ENCODE measurements around the gene FBLN5.

FBLN5 gene

GRCh38 chr14:91931478-91932088 lies 15.9 kb downstream of the FBLN5 start:
- Mint-ChIP-seq H3K4me3 (no peak overlapping the region), H3K9me3 (no peaks in the 10 kb centered on the region), H3K27ac (no peak overlapping the region), H3K27me3 (peaks cover 4% of the 10 kb centered on the region), H3K36me3 (no peaks in the 10 kb centered on the region), H3K4me1 (no peaks in the 10 kb centered on the region)
- ATAC-seq (ENCODE audit: low read depth) (no peak), DNase-seq (ENCODE audit: low spot score in 2 of 2) (no peak)

GRCh38 chr14:91929700-91930099 lies 17.8 kb downstream of the FBLN5 start:
- ATAC-seq (ENCODE audit: low read depth) (no peak), DNase-seq (ENCODE audit: low spot score in 2 of 2) (no peak)
- H3K36me3 Mint-ChIP-seq: no peaks in the 10 kb centered on the region
- no peaks in the 10 kb centered on the region for H3K4me1 Mint-ChIP-seq
- peaks cover 4% of the 10 kb centered on the region for H3K27me3 Mint-ChIP-seq
- no peak overlapping the region for H3K4me3 Mint-ChIP-seq
- no peaks in the 10 kb centered on the region for H3K9me3 Mint-ChIP-seq
- H3K27ac Mint-ChIP-seq: no peak overlapping the region

GRCh38 chr14:91927800-91928199 lies 19.7 kb downstream of the FBLN5 start:
- Mint-ChIP-seq H3K9me3 (no peaks in the 10 kb centered on the region), H3K27ac (no peak overlapping the region), H3K36me3 (no peaks in the 10 kb centered on the region), H3K4me1 (no peaks in the 10 kb centered on the region), H3K27me3 (no peaks in the 10 kb centered on the region), H3K4me3 (no peak overlapping the region)
- DNase-seq (ENCODE audit: low spot score in 2 of 2): no peak
- ATAC-seq (ENCODE audit: low read depth): no peak

GRCh38 chr14:91927191-91927590 lies 20.3 kb downstream of the FBLN5 start:
- Mint-ChIP-seq H3K4me1 (no peaks in the 10 kb centered on the region), H3K4me3 (no peak overlapping the region), H3K27ac (no peak overlapping the region), H3K27me3 (no peaks in the 10 kb centered on the region), H3K9me3 (no peaks in the 10 kb centered on the region), H3K36me3 (no peaks in the 10 kb centered on the region)
- DNase-seq (ENCODE audit: low spot score in 2 of 2): no peak
- no peak for ATAC-seq (ENCODE audit: low read depth)

GRCh38 chr14:91926131-91926890 lies 21.2 kb downstream of the FBLN5 start:
- no peaks in the 10 kb centered on the region for H3K9me3 Mint-ChIP-seq
- no peak overlapping the region for H3K27ac Mint-ChIP-seq
- H3K4me3 Mint-ChIP-seq: no peak overlapping the region
- no peaks in the 10 kb centered on the region for H3K36me3 Mint-ChIP-seq
- no peaks in the 10 kb centered on the region for H3K27me3 Mint-ChIP-seq
- no peak for ATAC-seq (ENCODE audit: low read depth)
- DNase-seq (ENCODE audit: low spot score in 2 of 2): no peak
- H3K4me1 Mint-ChIP-seq: no peaks in the 10 kb centered on the region

GRCh38 chr14:91925727-91926121 lies 21.8 kb downstream of the FBLN5 start:
- no peaks in the 10 kb centered on the region for H3K9me3 Mint-ChIP-seq
- H3K36me3 Mint-ChIP-seq: no peaks in the 10 kb centered on the region
- H3K4me1 Mint-ChIP-seq: no peaks in the 10 kb centered on the region
- H3K4me3 Mint-ChIP-seq: no peak overlapping the region
- ATAC-seq (ENCODE audit: low read depth) (no peak), DNase-seq (ENCODE audit: low spot score in 2 of 2) (no peak)
- no peak overlapping the region for H3K27ac Mint-ChIP-seq
- no peaks in the 10 kb centered on the region for H3K27me3 Mint-ChIP-seq

GRCh38 chr14:91925001-91925726 lies 22.3 kb downstream of the FBLN5 start:
- Mint-ChIP-seq H3K9me3 (no peaks in the 10 kb centered on the region), H3K36me3 (no peaks in the 10 kb centered on the region), H3K4me1 (no peaks in the 10 kb centered on the region), H3K27ac (no peak overlapping the region), H3K4me3 (no peak overlapping the region), H3K27me3 (no peaks in the 10 kb centered on the region)
- DNase-seq (ENCODE audit: low spot score in 2 of 2) (no peak), ATAC-seq (ENCODE audit: low read depth) (no peak)

- peaks cover 1% of the 10 kb centered on the region for H3K9me3 Mint-ChIP-seq
- DNase-seq (ENCODE audit: low spot score in 2 of 2) (no peak), ATAC-seq (ENCODE audit: low read depth) (no peak)
- peaks cover 1% of the 10 kb centered on the region for H3K36me3 Mint-ChIP-seq
- H3K4me1 Mint-ChIP-seq: peaks cover 2% of the 10 kb centered on the region
- H3K27me3 Mint-ChIP-seq: no peaks in the 10 kb centered on the region
- no peak overlapping the region for H3K27ac Mint-ChIP-seq
- no peak overlapping the region for H3K4me3 Mint-ChIP-seq
Observed at GRCh38 chr14:91920526-91920925, 27.0 kb downstream of the FBLN5 start.

GRCh38 chr14:91919814-91920213 lies 27.7 kb downstream of the FBLN5 start:
- no peak for ATAC-seq (ENCODE audit: low read depth)
- no peak for DNase-seq (ENCODE audit: low spot score in 2 of 2)
- no peak overlapping the region for H3K27ac Mint-ChIP-seq
- H3K9me3 Mint-ChIP-seq: peaks cover 1% of the 10 kb centered on the region
- peaks cover 1% of the 10 kb centered on the region for H3K36me3 Mint-ChIP-seq
- peaks cover 2% of the 10 kb centered on the region for H3K4me1 Mint-ChIP-seq
- no peaks in the 10 kb centered on the region for H3K27me3 Mint-ChIP-seq
- no peak overlapping the region for H3K4me3 Mint-ChIP-seq

GRCh38 chr14:91918186-91918883 lies 29.2 kb downstream of the FBLN5 start:
- peaks cover 1% of the 10 kb centered on the region for H3K9me3 Mint-ChIP-seq
- H3K4me3 Mint-ChIP-seq: no peak overlapping the region
- H3K4me1 Mint-ChIP-seq: peaks cover 2% of the 10 kb centered on the region
- no peak overlapping the region for H3K27ac Mint-ChIP-seq
- H3K36me3 Mint-ChIP-seq: peaks cover 1% of the 10 kb centered on the region
- ATAC-seq (ENCODE audit: low read depth) (no peak), DNase-seq (ENCODE audit: low spot score in 2 of 2) (no peak)
- no peaks in the 10 kb centered on the region for H3K27me3 Mint-ChIP-seq

GRCh38 chr14:91912035-91912434 lies 35.5 kb downstream of the FBLN5 start:
- Mint-ChIP-seq H3K4me3 (peak overlapping the region; percentile 74), H3K27ac (peak overlapping the region; percentile 77), H3K36me3 (peaks cover 1% of the 10 kb centered on the region), H3K27me3 (peaks cover 2% of the 10 kb centered on the region), H3K9me3 (peaks cover 1% of the 10 kb centered on the region), H3K4me1 (peaks cover 14% of the 10 kb centered on the region)
- no peak for ATAC-seq (ENCODE audit: low read depth)
- DNase-seq (ENCODE audit: low spot score in 2 of 2): no peak

GRCh38 chr14:91911474-91912032 lies 35.9 kb downstream of the FBLN5 start:
- Mint-ChIP-seq H3K4me3 (peak overlapping the region; percentile 74), H3K4me1 (peaks cover 14% of the 10 kb centered on the region), H3K27ac (peak overlapping the region; percentile 77), H3K36me3 (peaks cover 1% of the 10 kb centered on the region), H3K27me3 (peaks cover 2% of the 10 kb centered on the region), H3K9me3 (peaks cover 1% of the 10 kb centered on the region)
- DNase-seq (ENCODE audit: low spot score in 2 of 2): peak; percentile 15 to 27
- peak; percentile 97 for ATAC-seq (ENCODE audit: low read depth)

- Mint-ChIP-seq H3K4me1 (peaks cover 14% of the 10 kb centered on the region), H3K27ac (no peak overlapping the region), H3K4me3 (no peak overlapping the region), H3K27me3 (peaks cover 2% of the 10 kb centered on the region), H3K9me3 (no peaks in the 10 kb centered on the region), H3K36me3 (no peaks in the 10 kb centered on the region)
- DNase-seq (ENCODE audit: low spot score in 2 of 2) (no peak), ATAC-seq (ENCODE audit: low read depth) (no peak)
Observed at GRCh38 chr14:91910196-91910595, 37.3 kb downstream of the FBLN5 start.

- H3K4me3 Mint-ChIP-seq: no peak overlapping the region
- DNase-seq (ENCODE audit: low spot score in 2 of 2) (no peak), ATAC-seq (ENCODE audit: low read depth) (no peak)
- H3K27ac Mint-ChIP-seq: no peak overlapping the region
- peaks cover 10% of the 10 kb centered on the region for H3K4me1 Mint-ChIP-seq
- peaks cover 2% of the 10 kb centered on the region for H3K27me3 Mint-ChIP-seq
- H3K9me3 Mint-ChIP-seq: no peaks in the 10 kb centered on the region
- H3K36me3 Mint-ChIP-seq: no peaks in the 10 kb centered on the region
Observed at GRCh38 chr14:91906374-91906773, 41.1 kb downstream of the FBLN5 start.

All from memory B cell (primary cell).